ENCODE measurements around the gene G0S2.

G0S2 gene

DNA sequence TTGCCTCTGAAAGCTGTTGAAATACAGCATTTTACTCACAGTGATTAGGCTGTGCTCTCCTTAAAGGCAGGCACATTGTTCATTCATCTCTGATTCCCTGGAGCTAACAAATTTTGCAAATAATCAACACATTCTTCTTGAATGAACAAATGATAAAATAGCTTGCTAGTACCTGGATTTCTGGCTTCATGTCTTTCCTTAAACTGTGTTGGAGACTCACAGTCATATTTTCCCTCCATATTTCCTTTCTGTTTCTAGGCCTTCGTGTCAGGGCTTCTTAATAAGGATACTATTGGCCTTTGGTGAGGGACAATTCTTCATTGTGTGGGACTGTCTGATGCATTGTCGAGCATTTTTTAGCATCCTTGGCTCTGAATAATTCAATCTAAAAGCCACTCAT is 39.1 kb downstream of the G0S2 start:
- no peak for DNase-seq (ENCODE audit: extremely low read depth in 1 of 2, low read depth in 1 of 2)

DNA sequence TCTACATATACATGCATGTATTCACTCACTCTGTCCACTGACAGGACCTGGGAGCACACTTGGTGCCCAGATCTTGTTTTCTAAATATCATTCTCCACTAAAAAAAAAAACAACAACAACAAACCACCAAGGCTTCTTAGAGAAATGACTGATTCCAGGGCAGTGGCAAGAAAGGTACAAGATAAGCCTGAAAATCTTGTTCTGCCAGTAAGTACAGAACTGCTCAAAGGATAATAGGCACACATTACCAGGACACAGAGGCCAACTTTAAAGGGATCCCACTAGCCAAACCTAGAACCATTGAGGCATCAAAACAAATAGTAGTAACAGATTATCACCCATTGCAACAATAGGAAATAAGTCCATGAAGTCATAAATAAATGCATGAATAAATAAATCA is 40.1 kb downstream of the G0S2 start:
- no peak for DNase-seq (ENCODE audit: extremely low read depth in 1 of 2, low read depth in 1 of 2)

DNA sequence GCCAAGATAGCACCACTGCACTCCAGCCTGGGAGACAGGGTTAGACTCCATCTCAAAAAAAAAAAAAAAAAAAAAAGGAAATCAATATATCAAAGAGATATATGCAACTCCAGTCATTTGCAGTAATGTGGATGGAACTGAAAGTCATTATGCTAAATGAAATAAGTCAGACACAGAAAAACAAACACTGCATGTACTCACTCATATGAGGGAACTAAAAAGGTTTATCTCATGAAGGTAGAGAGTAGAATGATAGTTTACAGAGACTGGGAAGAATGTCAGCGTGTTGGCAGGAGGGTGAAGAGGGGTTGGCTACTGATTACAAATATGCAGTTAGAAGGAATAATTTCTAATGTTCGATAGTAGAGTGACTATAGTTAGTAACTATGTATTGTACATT is 42.6 kb downstream of the G0S2 start:
- no peak for DNase-seq (ENCODE audit: extremely low read depth in 1 of 2, low read depth in 1 of 2)

DNA sequence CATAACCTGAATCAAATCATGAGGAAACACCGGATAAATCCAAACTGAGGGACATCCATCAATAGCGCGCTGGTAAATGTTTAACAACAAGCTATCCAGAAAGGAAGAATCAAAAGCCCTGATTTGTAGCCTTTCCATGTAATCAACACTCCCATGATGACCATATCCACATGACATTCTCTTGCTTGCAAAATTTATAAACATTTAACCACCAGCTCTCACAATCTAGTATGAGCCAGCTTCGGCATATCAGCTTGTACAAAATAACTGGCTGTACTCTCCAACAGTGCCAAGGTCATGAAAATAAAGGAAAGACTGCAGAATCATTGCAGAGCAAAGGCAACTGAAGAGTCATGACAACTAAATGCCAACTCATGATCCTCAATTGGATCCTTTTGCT is 45.1 kb downstream of the G0S2 start:
- no peak for DNase-seq (ENCODE audit: extremely low read depth in 1 of 2, low read depth in 1 of 2)

DNA sequence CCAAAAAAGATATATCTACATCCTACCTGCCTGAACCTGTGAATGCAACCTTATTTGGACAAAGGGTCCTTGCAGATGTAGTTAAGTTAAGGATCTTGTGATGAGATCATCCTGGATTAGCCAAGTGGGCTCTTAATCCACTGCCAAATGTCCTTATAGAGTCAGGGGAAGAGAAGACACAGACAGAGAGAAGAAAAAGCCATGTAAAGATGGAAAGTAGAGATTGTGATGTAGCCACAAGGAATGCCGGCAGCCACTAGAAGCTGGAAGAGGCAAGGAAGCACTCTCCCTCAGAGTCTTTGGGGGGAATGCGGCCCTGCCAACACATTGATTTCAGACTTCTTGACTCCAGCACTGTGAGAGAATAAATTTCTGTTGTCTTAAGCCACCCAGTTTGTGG is 45.6 kb downstream of the G0S2 start:
- DNase-seq (ENCODE audit: extremely low read depth in 1 of 2, low read depth in 1 of 2), result no peak

DNA sequence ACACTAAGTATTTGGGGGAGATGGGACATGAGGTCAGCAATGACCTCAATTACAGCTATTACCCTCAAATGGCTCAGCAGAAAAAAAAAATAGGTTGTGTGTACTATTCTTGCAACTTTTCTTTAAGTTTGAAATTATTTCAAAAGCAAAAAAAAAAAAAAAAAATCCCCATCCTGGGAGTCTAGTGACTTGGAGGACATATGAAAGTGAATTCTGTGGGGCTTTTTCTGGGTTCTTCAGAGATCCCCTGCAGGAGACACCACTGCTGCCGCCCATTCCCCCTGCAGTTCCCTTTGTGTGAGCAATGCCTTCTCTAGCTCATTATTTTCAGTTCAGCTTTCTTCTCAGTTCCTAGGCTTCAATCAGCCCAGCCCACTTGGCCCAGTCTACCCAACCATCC is 46.1 kb downstream of the G0S2 start:
- DNase-seq (ENCODE audit: extremely low read depth in 1 of 2, low read depth in 1 of 2), result no peak

DNA sequence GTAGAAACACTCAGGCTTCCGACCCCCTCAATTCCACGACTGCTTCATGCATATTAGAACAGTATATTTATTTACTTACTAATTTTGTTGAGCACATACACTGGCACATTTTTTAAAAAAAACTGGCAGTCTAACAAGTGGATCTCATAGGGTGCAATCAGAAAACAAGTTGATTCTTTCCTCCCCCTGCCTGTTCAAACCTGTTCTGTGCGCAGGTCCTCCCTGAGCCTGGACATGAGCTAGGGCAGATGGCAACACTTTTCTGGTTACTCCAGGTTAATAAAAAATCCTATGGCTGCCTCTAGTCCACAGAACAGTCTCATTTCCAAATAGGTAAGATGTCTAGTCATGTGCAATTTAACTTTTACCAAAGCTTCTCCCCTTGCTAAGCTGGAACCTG is 48.1 kb downstream of the G0S2 start:
- no peak for DNase-seq (ENCODE audit: extremely low read depth in 1 of 2, low read depth in 1 of 2)

DNA sequence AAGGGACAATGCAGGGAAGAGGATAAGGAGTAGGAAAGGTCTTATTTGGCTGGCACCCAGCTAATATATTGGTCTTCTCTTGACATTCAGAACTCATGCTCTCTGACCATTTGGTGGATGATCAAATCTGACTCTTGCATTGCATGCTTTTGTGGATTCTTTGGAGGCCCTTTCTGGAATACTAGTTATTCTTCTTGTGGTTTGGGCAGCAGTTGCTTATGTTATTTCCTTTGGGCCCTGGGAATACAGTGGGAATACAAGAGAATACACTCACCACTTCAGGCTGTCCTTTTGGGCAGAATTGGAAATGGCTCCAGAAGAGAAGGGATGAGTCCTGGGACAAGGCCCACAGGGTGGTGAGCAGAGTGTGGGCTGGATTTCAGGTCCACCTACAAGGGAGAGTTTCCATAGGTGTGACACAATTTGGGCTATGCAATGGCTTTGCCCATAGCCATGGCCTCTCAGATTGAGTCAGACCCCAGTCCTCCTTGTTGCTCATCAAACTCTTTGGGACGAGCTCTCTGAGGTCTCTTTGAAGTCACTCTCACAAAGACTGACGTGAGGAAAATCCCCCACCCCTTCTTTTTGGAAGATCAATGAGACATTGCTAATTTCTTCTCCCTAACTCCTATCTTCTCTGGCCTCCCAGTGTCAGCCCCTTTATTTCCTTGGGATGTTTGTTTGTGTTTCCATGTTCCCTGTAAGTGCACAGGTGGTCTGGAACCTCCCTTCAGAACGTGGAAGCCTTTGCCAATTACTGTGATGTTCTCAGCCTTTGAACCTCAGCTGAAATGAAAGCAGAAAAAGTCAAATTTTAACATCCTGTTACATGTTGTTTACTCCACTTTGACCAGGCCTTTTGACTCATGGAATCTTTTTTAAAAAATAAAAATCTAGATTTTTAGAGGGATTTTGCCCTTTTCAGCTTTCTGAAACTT is 48.8 kb downstream of the G0S2 start:
- DNase-seq (ENCODE audit: extremely low read depth in 1 of 2, low read depth in 1 of 2), result no peak
